AG10803 (cell line): ENCODE data around the gene PHF21B.

Experiments
- DNase-seq: peaks from one replicate; pipeline ENCODE4 v3.0.0; 2010; ENCODE audit warnings: low read depth
- H3K4me3 ChIP-seq: 2 replicates; pipeline ENCODE4 v1.5.1; 2011; ENCODE audit warnings: mild to moderate bottlenecking, low read length, control low read depth
- TF ChIP-seq, protein P1 (sequence below): conservative IDR thresholded peaks from 2 replicates; pipeline ENCODE4 v1.5.1; 2011; ENCODE audit warnings: mild to moderate bottlenecking, low read length, control low read depth, inconsistent platforms

The PHF21B gene

GRCh38 chr22:44952863-44953746 lies 56.7 kb downstream of the PHF21B start:
- no peak overlapping the region for H3K4me3 ChIP-seq
- TF ChIP-seq, protein P1, sequence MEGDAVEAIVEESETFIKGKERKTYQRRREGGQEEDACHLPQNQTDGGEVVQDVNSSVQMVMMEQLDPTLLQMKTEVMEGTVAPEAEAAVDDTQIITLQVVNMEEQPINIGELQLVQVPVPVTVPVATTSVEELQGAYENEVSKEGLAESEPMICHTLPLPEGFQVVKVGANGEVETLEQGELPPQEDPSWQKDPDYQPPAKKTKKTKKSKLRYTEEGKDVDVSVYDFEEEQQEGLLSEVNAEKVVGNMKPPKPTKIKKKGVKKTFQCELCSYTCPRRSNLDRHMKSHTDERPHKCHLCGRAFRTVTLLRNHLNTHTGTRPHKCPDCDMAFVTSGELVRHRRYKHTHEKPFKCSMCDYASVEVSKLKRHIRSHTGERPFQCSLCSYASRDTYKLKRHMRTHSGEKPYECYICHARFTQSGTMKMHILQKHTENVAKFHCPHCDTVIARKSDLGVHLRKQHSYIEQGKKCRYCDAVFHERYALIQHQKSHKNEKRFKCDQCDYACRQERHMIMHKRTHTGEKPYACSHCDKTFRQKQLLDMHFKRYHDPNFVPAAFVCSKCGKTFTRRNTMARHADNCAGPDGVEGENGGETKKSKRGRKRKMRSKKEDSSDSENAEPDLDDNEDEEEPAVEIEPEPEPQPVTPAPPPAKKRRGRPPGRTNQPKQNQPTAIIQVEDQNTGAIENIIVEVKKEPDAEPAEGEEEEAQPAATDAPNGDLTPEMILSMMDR, result no peak
- no peak for DNase-seq

GRCh38 chr22:44951510-44951816 lies 58.3 kb downstream of the PHF21B start:
- TF ChIP-seq, protein P1, result no peak
- no peak for DNase-seq
- no peak overlapping the region for H3K4me3 ChIP-seq

DNA sequence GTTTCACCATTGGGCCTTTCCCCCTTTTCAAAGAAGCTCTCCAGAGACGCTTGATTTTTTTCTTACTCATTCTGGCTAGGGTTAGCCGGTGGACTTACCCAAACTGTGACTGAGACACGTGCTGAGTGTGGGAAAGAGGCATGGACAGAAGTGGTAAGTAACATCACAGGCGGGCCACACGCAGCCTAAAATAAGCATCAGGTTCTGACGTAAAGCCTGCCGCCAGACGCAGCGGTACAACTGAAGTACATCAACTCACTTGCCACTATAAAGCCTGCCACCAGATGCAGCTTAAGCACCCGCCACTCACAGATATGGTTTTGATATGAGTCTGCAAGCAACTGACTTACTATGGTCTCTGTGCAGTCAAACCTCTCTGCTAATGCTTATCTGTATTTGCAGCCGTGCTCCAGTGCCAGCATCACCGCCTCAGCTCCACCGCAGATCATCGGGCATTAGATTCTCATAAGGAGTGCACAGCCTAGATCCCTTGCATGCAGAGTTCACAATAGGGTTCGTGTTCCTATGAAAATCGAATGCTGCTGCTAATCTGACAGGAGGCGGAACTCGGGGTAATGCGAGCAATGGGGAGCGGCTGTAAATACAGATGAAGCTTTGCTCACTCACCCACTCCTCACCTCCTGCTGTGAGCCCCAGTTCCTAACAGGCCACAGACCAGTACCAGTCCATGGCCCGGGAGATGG lies 58.8 kb downstream of the PHF21B start:
- no peak for DNase-seq
- TF ChIP-seq, protein P1, result no peak
- no peak overlapping the region for H3K4me3 ChIP-seq

- no peak overlapping the region for H3K4me3 ChIP-seq
- TF ChIP-seq, protein P1, result no peak
- DNase-seq, result no peak
These were observed 62.0 kb downstream of the PHF21B start for GRCh38 chr22:44947846-44948245.

GRCh38 chr22:44947049-44947448 lies 62.8 kb downstream of the PHF21B start:
- H3K4me3 ChIP-seq, result no peak overlapping the region
- TF ChIP-seq, protein P1, result no peak
- no peak for DNase-seq

DNA sequence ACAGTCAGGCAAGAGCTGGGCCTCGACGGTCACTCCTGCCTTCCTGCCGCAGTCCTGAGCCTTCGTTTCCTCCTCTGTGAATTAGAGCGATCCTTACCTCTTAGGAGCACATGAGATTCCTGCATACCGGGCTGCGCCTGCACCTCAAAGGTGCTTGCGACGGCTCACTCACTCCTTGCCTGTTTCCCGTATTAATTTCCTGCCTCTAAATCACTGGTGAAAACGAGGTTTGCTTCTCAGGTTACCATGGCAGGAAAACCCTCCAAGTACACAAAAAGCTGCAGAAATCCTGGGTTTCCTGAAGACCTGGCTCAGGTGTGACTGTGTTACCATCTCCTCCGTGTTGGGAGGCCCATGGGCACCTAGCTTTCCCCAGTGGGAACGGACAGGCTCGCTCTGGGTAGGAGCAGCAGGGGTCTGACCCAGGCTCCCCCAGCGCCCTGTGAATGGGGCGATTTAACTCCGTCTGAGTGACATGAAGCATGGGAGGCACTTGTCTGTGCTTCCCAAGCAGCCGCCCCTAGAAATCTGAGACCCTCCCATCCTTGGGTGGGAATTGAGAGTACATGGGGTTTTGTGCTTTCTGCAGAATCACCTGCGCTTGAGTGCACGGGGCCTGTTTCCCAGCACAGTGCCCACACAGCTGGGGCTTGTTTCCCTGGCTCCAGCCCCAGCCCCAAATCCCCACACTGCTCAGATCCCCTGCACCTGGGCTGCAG lies 64.8 kb downstream of the PHF21B start:
- H3K4me3 ChIP-seq, result no peak overlapping the region
- no peak for DNase-seq
- TF ChIP-seq, protein P1, result no peak
